NOMO-1 (cell line): ENCODE data around the gene REG4.

Source experiments
- DNase-seq, 2 experiments: peaks; one replicate each; lab custom pipeline; 2025; ENCODE audit not compliant: unreplicated experiment in 2 of 2; lab: John Stamatoyannopoulos, UW

REG4 gene

GRCh38 chr1:119782631-119783325, 28.5 kb downstream of the REG4 start:
- no peak for DNase-seq

DNA sequence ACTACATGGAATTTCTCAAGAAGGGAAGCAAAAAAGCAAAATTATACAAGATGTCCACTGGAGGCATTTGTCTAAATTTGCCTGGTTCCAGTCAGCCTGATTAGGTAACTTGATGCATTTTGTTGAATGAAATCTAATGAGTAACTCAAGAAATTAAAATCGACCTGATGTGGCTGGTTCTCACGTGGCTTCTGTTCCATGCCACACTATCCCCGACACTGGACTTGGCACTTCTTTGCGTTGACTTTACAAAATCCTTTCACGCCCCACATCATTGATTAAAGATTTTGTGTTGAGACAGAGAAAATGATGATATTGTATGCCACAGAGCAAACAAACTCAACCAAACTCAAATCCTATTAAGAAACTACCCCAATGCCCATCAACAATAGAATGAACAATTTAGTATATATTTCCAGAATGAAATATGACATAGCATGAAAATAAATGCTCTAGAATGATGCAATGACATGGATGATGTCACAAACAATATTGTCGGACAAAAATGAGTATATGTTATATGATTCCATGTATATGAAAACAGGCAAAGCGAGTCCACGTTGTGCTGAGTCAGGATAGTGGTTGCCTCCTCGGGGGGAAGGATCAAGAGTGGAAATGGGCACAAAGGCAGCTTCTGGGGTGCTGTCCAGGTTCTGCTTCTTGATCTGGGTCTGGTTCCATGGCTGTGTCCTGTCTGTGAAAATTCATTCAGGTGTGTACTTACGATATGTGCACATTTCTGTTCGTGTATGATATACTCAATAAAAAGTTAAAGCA, 29.6 kb downstream of the REG4 start:
- DNase-seq, result no peak

- DNase-seq, result no peak
Measured at GRCh38 chr1:119779869-119780356, 31.3 kb downstream of the REG4 start.

GRCh38 chr1:119778886-119779560, 32.2 kb downstream of the REG4 start:
- no peak for DNase-seq

- no peak for DNase-seq
Measured at GRCh38 chr1:119778359-119778758, 32.9 kb downstream of the REG4 start.

DNA sequence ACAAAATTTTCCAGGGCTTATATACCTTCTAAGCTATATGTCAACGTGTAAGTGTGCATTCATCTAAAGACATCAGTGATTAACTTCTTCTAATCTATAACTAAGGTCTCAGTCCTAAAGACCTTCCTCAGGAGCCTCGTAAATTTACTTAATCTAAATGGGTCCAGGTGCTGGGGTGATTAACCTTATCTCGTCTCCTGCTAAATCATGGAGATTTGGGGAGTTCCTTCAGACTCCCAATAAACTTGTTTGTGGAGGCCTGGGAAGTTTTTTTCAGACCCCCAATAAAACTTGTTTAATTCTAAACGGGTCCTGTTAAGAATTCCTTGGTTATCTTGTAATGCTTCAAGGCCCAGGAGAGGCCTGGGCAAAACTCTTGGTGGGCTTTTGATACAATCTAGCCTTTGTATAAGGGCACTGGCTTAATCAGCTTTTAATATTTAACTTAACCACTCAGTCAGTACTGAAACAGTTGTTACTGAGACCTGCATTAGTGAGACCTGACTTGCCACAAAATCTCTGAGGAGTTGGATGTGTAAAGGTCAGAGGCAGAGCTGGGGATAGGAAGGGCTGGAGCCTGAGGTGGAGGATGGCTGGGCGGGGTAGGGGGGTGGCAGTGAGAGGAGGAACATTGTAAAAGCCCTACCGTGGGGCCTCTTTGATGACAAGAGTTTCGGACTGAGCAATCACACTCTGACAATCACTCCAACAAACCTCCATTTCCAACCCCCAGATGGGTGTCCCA, 36.3 kb downstream of the REG4 start:
- no peak for DNase-seq

DNA sequence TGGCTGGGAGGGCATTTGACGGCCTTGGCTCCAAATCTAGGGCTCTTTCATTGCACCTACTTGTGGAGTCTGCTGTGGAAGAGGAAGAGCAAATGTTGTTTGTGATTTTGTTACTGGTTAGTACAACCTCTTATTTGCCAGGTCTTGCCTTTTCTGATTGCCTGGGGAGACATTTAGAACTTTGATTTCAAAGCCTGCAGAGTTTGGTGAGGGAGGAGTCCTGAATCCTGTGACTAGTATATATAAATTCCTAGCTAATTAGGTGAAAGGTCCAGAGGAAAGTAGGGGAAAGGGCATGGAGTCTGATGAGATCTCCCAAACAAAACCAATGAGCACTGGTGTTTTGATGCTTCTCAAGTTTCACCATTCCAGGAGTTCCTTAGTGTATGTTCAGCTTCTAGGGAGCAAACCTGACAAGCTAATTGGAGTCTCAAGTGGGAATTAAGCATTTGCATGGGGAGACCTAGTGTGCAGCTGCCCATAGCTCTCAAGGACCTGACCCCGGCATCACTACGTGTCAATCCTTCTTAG, 37.5 kb downstream of the REG4 start:
- no peak for DNase-seq

- DNase-seq, result no peak
Measured at GRCh38 chr1:119772298-119772697, 39.0 kb downstream of the REG4 start.

DNA sequence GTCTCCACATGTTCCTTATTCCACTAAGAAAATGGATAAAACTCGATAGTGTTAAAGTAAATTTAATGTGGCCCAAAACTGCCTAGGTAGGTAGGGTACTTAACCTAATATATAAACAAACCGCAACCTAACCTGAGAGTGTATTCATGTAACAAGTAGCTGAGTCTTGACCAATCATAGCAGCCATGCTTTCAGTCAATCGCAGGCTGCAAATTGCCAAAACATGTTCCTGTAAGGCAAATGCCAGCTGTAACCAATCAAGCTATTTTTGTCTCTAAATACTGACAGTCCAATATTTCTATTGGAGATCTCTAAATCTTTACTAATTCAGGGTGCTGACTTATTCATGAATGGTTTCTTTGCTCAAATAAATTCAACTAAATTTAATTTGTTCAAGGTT, 39.5 kb downstream of the REG4 start:
- no peak for DNase-seq

DNA sequence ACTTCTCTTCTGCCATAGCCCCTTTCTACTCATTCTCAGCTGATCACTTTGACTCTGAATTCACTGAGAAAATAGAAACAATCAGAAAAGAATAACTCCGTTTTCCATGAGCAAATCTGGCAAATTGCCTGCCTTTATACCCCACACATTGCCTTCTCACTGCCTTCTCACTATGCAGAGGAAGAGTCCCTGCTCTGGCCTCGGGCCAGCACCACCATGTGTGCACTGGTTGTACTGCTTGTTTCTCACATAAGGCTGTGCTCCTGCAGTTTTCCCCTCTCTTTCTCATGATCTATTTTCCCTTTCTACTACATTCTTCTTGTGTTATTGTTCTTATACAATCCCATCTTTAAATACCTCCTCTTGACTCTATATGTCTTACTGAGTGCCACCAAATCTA, 40.2 kb downstream of the REG4 start:
- DNase-seq, result no peak

GRCh38 chr1:119768778-119769177, 42.5 kb downstream of the REG4 start, which contains the start of gene HMGCS2:
TSS of gene HMGCS2 (minus strand) at chr1:119768905. CDS start at chr1:119768844, 61 bp downstream.
- no peak for DNase-seq

GRCh38 chr1:119767486-119767885, 43.8 kb downstream of the REG4 start:
- DNase-seq, result no peak

GRCh38 chr1:119766374-119766794, 44.9 kb downstream of the REG4 start:
- no peak for DNase-seq

GRCh38 chr1:119764220-119764619, 47.0 kb downstream of the REG4 start:
- no peak for DNase-seq

- DNase-seq, result no peak
Measured at GRCh38 chr1:119762953-119763352, 48.3 kb downstream of the REG4 start.

GRCh38 chr1:119762409-119762808, 48.9 kb downstream of the REG4 start:
- DNase-seq, result no peak

DNA sequence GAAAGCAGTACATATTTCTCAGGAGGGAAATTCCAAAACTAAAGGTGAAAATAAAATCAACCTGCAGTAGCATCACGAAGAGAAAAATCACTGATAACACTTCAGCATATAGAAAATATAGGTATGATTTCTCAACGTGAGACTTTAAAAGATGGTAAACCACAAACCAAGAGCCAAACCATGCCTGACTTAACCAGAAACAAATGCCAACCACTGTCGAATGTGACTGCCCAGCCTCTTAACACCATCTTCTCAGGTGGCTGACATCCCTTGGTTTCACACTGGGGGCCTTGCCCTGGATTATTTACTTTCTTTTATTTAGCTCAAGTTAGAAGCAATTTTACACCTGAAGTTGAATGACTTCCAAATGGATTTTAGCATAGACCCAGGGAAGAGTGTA, 52.7 kb downstream of the REG4 start:
- no peak for DNase-seq

GRCh38 chr1:119752592-119752991, 58.7 kb downstream of the REG4 start:
- DNase-seq, result no peak

DNA sequence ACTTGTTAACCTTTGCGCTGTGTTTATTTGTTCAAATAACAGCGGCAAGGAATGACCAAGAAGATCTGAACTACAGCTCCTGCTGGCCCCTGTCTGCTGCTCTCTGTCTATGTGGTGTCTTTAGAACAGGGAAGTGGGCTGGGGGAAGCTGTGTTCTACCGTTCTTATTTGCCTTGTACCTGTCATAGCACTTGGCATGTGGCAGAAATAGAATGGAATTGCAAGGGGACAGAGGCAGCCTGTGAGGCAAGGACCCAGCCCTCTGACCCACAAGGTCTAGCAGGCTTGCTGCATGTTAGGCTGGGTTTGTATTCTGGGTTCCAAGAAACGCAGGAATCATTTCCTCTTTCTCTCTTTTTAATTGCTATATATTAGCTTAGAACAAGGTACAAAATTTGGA, 63.2 kb downstream of the REG4 start:
- DNase-seq, result peak in 1 of 2 experiments; percentile 28

DNA sequence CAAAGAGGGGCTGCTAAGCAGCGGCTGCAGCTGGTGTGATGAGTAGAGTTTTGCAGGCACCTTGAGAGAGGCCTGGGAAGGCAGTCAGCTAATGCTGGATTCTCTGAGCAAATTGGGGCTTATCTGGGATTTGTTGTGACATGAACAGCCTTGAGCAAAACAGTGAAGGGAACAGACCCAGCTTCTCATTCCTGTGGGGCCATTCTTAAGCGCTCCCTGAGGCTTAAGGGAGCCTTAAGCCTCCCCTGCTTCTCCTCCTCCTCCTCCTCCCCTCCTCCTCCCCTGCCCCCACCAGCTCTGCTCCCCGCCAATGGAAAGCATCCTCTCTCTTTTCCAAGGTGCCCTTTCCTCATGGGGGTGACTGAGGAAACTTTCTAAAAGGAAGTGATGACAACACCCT, 63.8 kb downstream of the REG4 start:
- no peak for DNase-seq

DNA sequence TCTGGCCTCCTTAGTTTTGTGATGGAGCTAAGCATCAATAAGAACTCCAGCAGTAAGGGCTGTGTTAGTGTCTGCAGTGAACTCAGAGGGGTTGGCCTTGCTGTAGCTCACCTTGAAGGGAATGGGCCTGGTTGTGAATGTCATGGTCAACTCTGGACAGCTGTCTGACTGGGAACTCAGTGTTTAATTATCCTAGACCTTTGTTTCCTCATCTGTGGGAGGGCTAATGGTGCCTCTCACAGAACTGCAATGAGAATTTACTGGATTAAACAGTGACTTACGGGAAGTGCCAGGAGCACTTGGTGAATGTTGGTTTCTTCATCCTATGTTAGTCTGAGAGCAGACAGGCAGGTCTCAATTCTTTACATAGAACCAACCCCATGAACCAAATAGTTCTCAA, 66.2 kb downstream of the REG4 start:
- no peak for DNase-seq
